NB4 (cell line): ENCODE measurements around the gene ABHD5.

Experiments
- CTCF ChIP-seq: IDR thresholded peaks from one replicate; pipeline ENCODE4 v1.5.1; 2012; ENCODE audit warnings: low read depth, low read length
- MAX ChIP-seq: IDR thresholded peaks from 2 replicates; pipeline ENCODE4 v1.6.1; 2011; ENCODE audit warnings: low read depth, low read length
- MYC ChIP-seq: IDR thresholded peaks from 2 replicates; pipeline ENCODE4 v1.6.1; 2011; ENCODE audit warnings: low read depth, low read length
- POLR2A ChIP-seq: IDR thresholded peaks from 2 replicates; pipeline ENCODE4 v1.6.1; 2011; ENCODE audit warnings: mild to moderate bottlenecking; ENCODE audit not compliant: insufficient read length; ENCODE audit errors: extremely low read depth

DNA sequence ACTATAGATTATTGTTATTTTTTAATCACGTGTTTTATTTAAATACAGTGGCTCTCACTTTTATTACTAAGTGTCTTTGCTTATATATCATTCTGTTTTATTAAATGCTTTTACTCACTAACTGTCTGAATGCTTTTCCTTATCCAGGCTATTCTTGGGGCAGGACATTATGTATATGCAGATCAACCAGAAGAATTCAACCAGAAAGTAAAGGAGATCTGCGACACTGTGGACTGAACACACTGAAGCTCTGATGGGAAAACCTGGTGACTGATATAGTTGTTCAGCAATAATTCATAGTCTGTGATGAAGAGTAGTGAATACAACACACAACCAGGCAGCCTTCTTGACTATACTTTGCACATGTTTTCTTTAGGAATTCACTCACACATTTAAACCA lies 27.6 kb downstream of the ABHD5 start:
- TF ChIP-seq CTCF (no peak), POLR2A (no peak), MAX (no peak), MYC (no peak)
